ENCODE measurements around the gene G3BP2. TPM values are rescaled to one million over a fixed set of nuclear protein-coding genes. Genes with fewer than 3 reads are reported as not detected.
A peak's percentile ranks its signal among the peaks of the same experiment; 100 is the strongest.

The G3BP2 gene
- total and polyA plus RNA-seq, 2 of the 13 experiments (the other 11 are each of a cell fraction or from before 2014, with no cell fraction given) = 51.7 to 179 TPM

- TF ChIP-seq GMEB2 (CRISPR knock-in tag; IDR thresholded peaks at IDR 0.05; ENCODE audit: low read depth) (no peak), BRF2 (CRISPR knock-in tag; IDR thresholded peaks at IDR 0.05) (peak; percentile 60; the same call in 1 of the 2 replicates), ZNF329 (CRISPR knock-in tag; IDR thresholded peaks at IDR 0.05; ENCODE audit: low read depth) (0 out of 2 replicates have a peak, but pooled peaks have one; percentile 79), TOPORS (CRISPR knock-in tag; IDR thresholded peaks at IDR 0.05) (peak; percentile 89; the same call in 1 of the 2 replicates), ZNF503 (CRISPR knock-in tag; IDR thresholded peaks at IDR 0.05) (peak; percentile 39; the same call in 1 of the 2 replicates), POLR2A (IDR thresholded peaks at IDR 0.05; ENCODE audit: insufficient read depth in 1 of 2, low read depth in 2 of 2, low read length in 2 of 2) (peak; percentile 82 to 86), ZNF17 (CRISPR knock-in tag; IDR thresholded peaks at IDR 0.05) (no peak), ZSCAN21 (CRISPR knock-in tag; IDR thresholded peaks at IDR 0.05; ENCODE audit: borderline replicate concordance) (peak; percentile 81), ZNF720 (CRISPR knock-in tag; IDR thresholded peaks at IDR 0.05) (no peak), SP1 (IDR thresholded peaks at IDR 0.05) (no peak), SP1 (CRISPR knock-in tag; IDR thresholded peaks at IDR 0.05) (peak; percentile 56), GLI4 (CRISPR knock-in tag; IDR thresholded peaks at IDR 0.05; ENCODE audit: borderline replicate concordance) (peak; percentile 40; the same call in 1 of the 2 replicates), DNMT3B (CRISPR knock-in tag; conservative IDR thresholded peaks at IDR 0.05) (peak; percentile 76; the same call in 1 of the 2 replicates), ZNF781 (CRISPR knock-in tag; IDR thresholded peaks at IDR 0.05; ENCODE audit: borderline replicate concordance, not compliant biosample characterization) (no peak), HNRNPL (IDR thresholded peaks at IDR 0.05; ENCODE audit: low read depth, low read length) (no peak), ZNF468 (CRISPR knock-in tag; IDR thresholded peaks at IDR 0.05) (no peak), SIN3A (IDR thresholded peaks at IDR 0.05; ENCODE audit: borderline replicate concordance, low read depth, low read length) (peak; percentile 86), E2F1 (CRISPR knock-in tag; IDR thresholded peaks at IDR 0.05) (peak; percentile 66; the same call in 1 of the 2 replicates), MYNN (CRISPR knock-in tag; IDR thresholded peaks at IDR 0.05; ENCODE audit: low read depth) (peak; percentile 37; the same call in 1 of the 2 replicates), HOXA5 (CRISPR knock-in tag; IDR thresholded peaks at IDR 0.05) (no peak; the same call in none of the 2 replicates), ZNF597 (CRISPR knock-in tag; IDR thresholded peaks at IDR 0.05) (no peak), NFKB2 (CRISPR knock-in tag; IDR thresholded peaks at IDR 0.05; ENCODE audit: borderline replicate concordance) (peak; percentile 83; the same call in 1 of the 2 replicates)
Observed at GRCh38 chr4:75673027-75673958, at the start of gene G3BP2 (continued).

Data from HepG2 (cell line).